HepG2 (cell line): ENCODE results near the gene ASGR1. TPM values are rescaled to one million over a fixed set of nuclear protein-coding genes. Genes with fewer than 3 reads are reported as not detected.
A peak's percentile ranks its signal among the peaks of the same experiment; 100 is the strongest.

Experiments
- CCDC6 ChIP-seq: sonication (generic); formaldehyde crosslinking; IDR thresholded peaks from 2 replicates; pipeline ENCODE4 v1.8.1; 2022; ENCODE audit warnings: mild to moderate bottlenecking, missing genetic modification reagents, moderate library complexity
- HDAC2 ChIP-seq: sonication (generic); formaldehyde crosslinking; IDR thresholded peaks from 2 replicates; pipeline ENCODE4 v1.4.0; 2020; ENCODE audit warnings: missing genetic modification reagents
- HMGXB4 ChIP-seq, 2 experiments: sonication (generic) in 1 of 2; formaldehyde crosslinking in 1 of 2; IDR thresholded peaks; 2 replicates each; pipeline versions ENCODE4 v1.4.0 to v1.6.1; 2018 to 2020; ENCODE audit warnings: missing genetic modification reagents in 2 of 2, borderline replicate concordance in 1 of 2, low read depth in 1 of 2, mild to moderate bottlenecking in 1 of 2, missing biosample characterization in 1 of 2
- HNRNPK ChIP-seq: fragments of 200-400 bp; formaldehyde crosslinking; IDR thresholded peaks from 2 replicates; pipeline ENCODE4 v1.6.1; 2018; ENCODE audit warnings: low read length, low read depth, moderate library complexity, mild to moderate bottlenecking; ENCODE audit not compliant: poor library complexity, severe bottlenecking
- JARID2 ChIP-seq: sonication (generic); formaldehyde crosslinking; IDR thresholded peaks from 2 replicates; pipeline ENCODE4 v1.8.1; 2023; ENCODE audit warnings: missing genetic modification reagents, inconsistent platforms; ENCODE audit not compliant: insufficient replicate concordance
- KDM1A ChIP-seq: IDR thresholded peaks from 2 replicates; pipeline ENCODE4 v1.6.1; 2016; ENCODE audit warnings: missing compliant biosample characterization
- KLF6 ChIP-seq: IDR thresholded peaks from 2 replicates; pipeline ENCODE4 v1.8.0; 2016; ENCODE audit warnings: missing biosample characterization, missing genetic modification reagents
- KLF9 ChIP-seq: IDR thresholded peaks from 2 replicates; pipeline ENCODE4 v1.6.1; 2016; ENCODE audit warnings: low read depth
- MED8 ChIP-seq: sonication (generic); formaldehyde crosslinking; IDR thresholded peaks from 2 replicates; pipeline ENCODE4 v1.8.1; 2023; ENCODE audit warnings: mild to moderate bottlenecking, missing genetic modification reagents; ENCODE audit not compliant: insufficient replicate concordance
- SMARCE1 ChIP-seq: fragments of 450-650 bp; IDR thresholded peaks from 2 replicates; pipeline ENCODE4 v1.6.1; 2017; ENCODE audit warnings: borderline replicate concordance
- SRY ChIP-seq: sonication (generic); formaldehyde crosslinking; IDR thresholded peaks from 2 replicates; pipeline ENCODE4 v1.8.0; 2022; ENCODE audit warnings: mild to moderate bottlenecking, missing genetic modification reagents
- STAG1 ChIP-seq: sonication (generic); formaldehyde crosslinking; IDR thresholded peaks from 2 replicates; pipeline ENCODE4 v1.4.0; 2020; ENCODE audit warnings: missing genetic modification reagents
- TBX2 ChIP-seq: sonication (generic); formaldehyde crosslinking; IDR thresholded peaks from 2 replicates; pipeline ENCODE4 v1.5.0; 2020; ENCODE audit warnings: missing genetic modification reagents, mild to moderate bottlenecking, borderline replicate concordance
- THAP11 ChIP-seq: IDR thresholded peaks from 2 replicates; pipeline ENCODE4 v1.6.1; 2016; ENCODE audit warnings: missing biosample characterization, missing genetic modification reagents
- ZBTB20 ChIP-seq: sonication (generic); formaldehyde crosslinking; IDR thresholded peaks from 2 replicates; pipeline ENCODE4 v1.8.1; 2023; ENCODE audit warnings: missing genetic modification reagents, low read depth, mild to moderate bottlenecking, borderline replicate concordance
- ZHX2 ChIP-seq, 2 experiments: sonication (generic) in 1 of 2; formaldehyde crosslinking in 1 of 2; IDR thresholded peaks; 2 replicates each; pipeline versions ENCODE4 v1.6.1 to v1.9.0; 2014 to 2022; ENCODE audit warnings: antibody characterized with exemption in 1 of 2, borderline replicate concordance in 1 of 2, inconsistent platforms in 1 of 2, low read depth in 1 of 2, missing genetic modification reagents in 1 of 2
- ZNF143 ChIP-seq: sonication (generic); formaldehyde crosslinking; IDR thresholded peaks from 2 replicates; pipeline ENCODE4 v1.4.0; 2020; ENCODE audit warnings: missing genetic modification reagents
- ZNF562 ChIP-seq: sonication (generic); formaldehyde crosslinking; IDR thresholded peaks from 2 replicates; pipeline ENCODE4 v1.8.0; 2022; ENCODE audit warnings: missing genetic modification reagents, borderline replicate concordance
- ZNF616 ChIP-seq: sonication (generic); formaldehyde crosslinking; IDR thresholded peaks from 2 replicates; pipeline ENCODE4 v1.5.0; 2020; ENCODE audit warnings: low read depth, mild to moderate bottlenecking, missing genetic modification reagents
- ZNF704 ChIP-seq: sonication (generic); formaldehyde crosslinking; IDR thresholded peaks from 2 replicates; pipeline ENCODE4 v1.8.1; 2023; ENCODE audit warnings: mild to moderate bottlenecking, inconsistent platforms, moderate library complexity, missing genetic modification reagents, borderline replicate concordance
- polyA plus RNA-seq, 8 experiments: library from polyadenylated mRNA; depleted of rRNA in 3 of 8; stranded (reverse) in 7 of 8; unstranded in 1 of 8; fragments of >200 nt; fragmentation: Illumina TruSeq in 4 of 8; extraction: Trizol in 4 of 8; gene quantifications; 2 replicates each; pipeline versions ENCODE4 v1.2.1 to v1.2.3, GENCODE V29; 2011 to 2016; ENCODE audit warnings: low read depth in 4 of 8, missing spikeins in 1 of 8, mixed read lengths in 1 of 8; ENCODE audit not compliant: insufficient read depth in 1 of 8
- total RNA-seq, 5 experiments: library from RNA; depleted of rRNA; stranded (reverse); fragments of >200 nt; fragmentation: Illumina TruSeq; extraction: Trizol; gene quantifications; 2 replicates each; pipeline ENCODE4 v1.2.3, GENCODE V29; 2016; ENCODE audit warnings: low read depth in 1 of 5

The ASGR1 gene
- total and polyA plus RNA-seq, 2 of the 13 experiments (the other 11 are each of a cell fraction or from before 2014, with no cell fraction given) = 353 to 796 TPM

GRCh38 chr17:7186241-7186640 is 7.1 kb upstream of the ASGR1 start (continued):
- TF ChIP-seq HMGXB4 (CRISPR knock-in tag; IDR thresholded peaks at IDR 0.05; ENCODE audit: borderline replicate concordance in 1 of 2, low read depth in 1 of 2) (peak; percentile 33 to 37; a peak in 2 of 4 replicates), THAP11 (CRISPR knock-in tag) (peak; percentile 57; the same call in 1 of the 2 replicates), STAG1 (CRISPR knock-in tag) (peak; percentile 76), MED8 (no peak), CCDC6 (CRISPR knock-in tag) (no peak), SRY (CRISPR knock-in tag) (no peak), ZNF143 (no peak), ZNF704 (CRISPR knock-in tag) (no peak), HNRNPK (no peak), SMARCE1 (no peak), KDM1A (peak; percentile 89), JARID2 (CRISPR knock-in tag) (no peak), ZNF562 (CRISPR knock-in tag) (no peak), HDAC2 (CRISPR knock-in tag) (peak; percentile 51; the same call in 1 of the 2 replicates), KLF9 (CRISPR knock-in tag) (no peak), ZHX2 (IDR thresholded peaks at IDR 0.05; ENCODE audit: low read depth) (no peak), ZHX2 (CRISPR knock-in tag; IDR thresholded peaks at IDR 0.05; ENCODE audit: borderline replicate concordance) (no peak), ZBTB20 (CRISPR knock-in tag) (no peak), KLF6 (no peak), ZNF616 (CRISPR knock-in tag) (no peak), TBX2 (CRISPR knock-in tag) (0 out of 2 replicates have a peak, but pooled peaks have one; percentile 15)
